Measurements from ENCODE around the gene AGO1. TPM values are rescaled to one million over a fixed set of nuclear protein-coding genes. Genes with fewer than 3 reads are reported as not detected.
"Not testable (repeated sequence)": the region's sequence is repeated elsewhere in the genome, so short reads cannot be mapped to it uniquely, and the experiment has no call there.

Gene AGO1
- total and polyA plus RNA-seq, 2 donors = 3.7 to 6.1 TPM

GRCh38 chr1:35863136-35863535 is 19.9 kb upstream of the AGO1 start:
- no peaks in the 10 kb centered on the region for H3K27me3 ChIP-seq (ENCODE audit: control insufficient read depth in 2 of 2, insufficient read depth in 1 of 2, low read length in 1 of 2)
- no peak overlapping the region for H3K27ac ChIP-seq (ENCODE audit: low read depth in 1 of 2, low read length in 1 of 2)
- no peaks in the 10 kb centered on the region for H3K36me3 ChIP-seq (ENCODE audit: control insufficient read depth in 2 of 2, insufficient read depth in 2 of 2, low read length in 1 of 2)
- H3K9me3 ChIP-seq (ENCODE audit: control insufficient read depth in 2 of 2, insufficient read depth in 1 of 2, low read length in 1 of 2) = no peaks in the 10 kb centered on the region
- no peaks in the 10 kb centered on the region for H3K4me1 ChIP-seq (ENCODE audit: control insufficient read depth in 2 of 2, insufficient read depth in 2 of 2, low read length in 2 of 2)
- no peak for DNase-seq (ENCODE audit: low read depth in 6 of 9, low spot score in 9 of 9)
- 100% methylated on average over 1 of the region's 1 CpG for WGBS
- H3K4me3 ChIP-seq (ENCODE audit: low read length in 2 of 2) = no peak overlapping the region

- no peak for DNase-seq (ENCODE audit: low read depth in 6 of 9, low spot score in 9 of 9)
- no peaks in the 10 kb centered on the region for H3K9me3 ChIP-seq (ENCODE audit: control insufficient read depth in 2 of 2, insufficient read depth in 1 of 2, low read length in 1 of 2)
- no peaks in the 10 kb centered on the region for H3K27me3 ChIP-seq (ENCODE audit: control insufficient read depth in 2 of 2, insufficient read depth in 1 of 2, low read length in 1 of 2)
- 90% methylated on average over 3 of the region's 3 CpGs for WGBS
- H3K4me1 ChIP-seq (ENCODE audit: control insufficient read depth in 2 of 2, insufficient read depth in 2 of 2, low read length in 2 of 2) = no peaks in the 10 kb centered on the region
- no peaks in the 10 kb centered on the region for H3K36me3 ChIP-seq (ENCODE audit: control insufficient read depth in 2 of 2, insufficient read depth in 2 of 2, low read length in 1 of 2)
- H3K27ac ChIP-seq (ENCODE audit: low read depth in 1 of 2, low read length in 1 of 2) = no peak overlapping the region
- no peak overlapping the region for H3K4me3 ChIP-seq (ENCODE audit: low read length in 2 of 2)
Observed at GRCh38 chr1:35863881-35864625, 19.0 kb upstream of the AGO1 start.

GRCh38 chr1:35864813-35865212 is 18.2 kb upstream of the AGO1 start:
- WGBS = 95% methylated on average over 5 of the region's 5 CpGs
- Histone ChIP-seq H3K36me3 (ENCODE audit: control insufficient read depth in 2 of 2, insufficient read depth in 2 of 2, low read length in 1 of 2) (no peaks in the 10 kb centered on the region), H3K27me3 (ENCODE audit: control insufficient read depth in 2 of 2, insufficient read depth in 1 of 2, low read length in 1 of 2) (no peaks in the 10 kb centered on the region), H3K4me1 (ENCODE audit: control insufficient read depth in 2 of 2, insufficient read depth in 2 of 2, low read length in 2 of 2) (no peaks in the 10 kb centered on the region), H3K4me3 (ENCODE audit: low read length in 2 of 2) (no peak overlapping the region), H3K9me3 (ENCODE audit: control insufficient read depth in 2 of 2, insufficient read depth in 1 of 2, low read length in 1 of 2) (no peaks in the 10 kb centered on the region), H3K27ac (ENCODE audit: low read depth in 1 of 2, low read length in 1 of 2) (no peak overlapping the region)
- DNase-seq (ENCODE audit: low read depth in 6 of 9, low spot score in 9 of 9) = no peak

GRCh38 chr1:35866991-35867390 is 16.0 kb upstream of the AGO1 start:
- 90% methylated on average over 3 of the region's 3 CpGs for WGBS
- Histone ChIP-seq H3K4me1 (ENCODE audit: control insufficient read depth in 2 of 2, insufficient read depth in 2 of 2, low read length in 2 of 2) (no peaks in the 10 kb centered on the region), H3K27me3 (ENCODE audit: control insufficient read depth in 2 of 2, insufficient read depth in 1 of 2, low read length in 1 of 2) (no peaks in the 10 kb centered on the region), H3K4me3 (ENCODE audit: low read length in 2 of 2) (no peak overlapping the region), H3K9me3 (ENCODE audit: control insufficient read depth in 2 of 2, insufficient read depth in 1 of 2, low read length in 1 of 2) (no peaks in the 10 kb centered on the region), H3K27ac (ENCODE audit: low read depth in 1 of 2, low read length in 1 of 2) (no peak overlapping the region), H3K36me3 (ENCODE audit: control insufficient read depth in 2 of 2, insufficient read depth in 2 of 2, low read length in 1 of 2) (no peaks in the 10 kb centered on the region)
- no peak for DNase-seq (ENCODE audit: low read depth in 6 of 9, low spot score in 9 of 9)

- not testable (repeated sequence) for H3K27me3 ChIP-seq (ENCODE audit: control insufficient read depth in 2 of 2, insufficient read depth in 1 of 2, low read length in 1 of 2); H3K4me3 ChIP-seq (ENCODE audit: low read length in 2 of 2); H3K36me3 ChIP-seq (ENCODE audit: control insufficient read depth in 2 of 2, insufficient read depth in 2 of 2, low read length in 1 of 2); DNase-seq (ENCODE audit: low read depth in 6 of 9, low spot score in 9 of 9); H3K9me3 ChIP-seq (ENCODE audit: control insufficient read depth in 2 of 2, insufficient read depth in 1 of 2, low read length in 1 of 2); H3K27ac ChIP-seq (ENCODE audit: low read depth in 1 of 2, low read length in 1 of 2); H3K4me1 ChIP-seq (ENCODE audit: control insufficient read depth in 2 of 2, insufficient read depth in 2 of 2, low read length in 2 of 2)
- WGBS = 97% methylated on average over 34 of the region's 34 CpGs
Observed at GRCh38 chr1:35869245-35869950, 13.6 kb upstream of the AGO1 start.

- H3K4me1 ChIP-seq (ENCODE audit: control insufficient read depth in 2 of 2, insufficient read depth in 2 of 2, low read length in 2 of 2) = no peaks in the 10 kb centered on the region
- no peaks in the 10 kb centered on the region for H3K27me3 ChIP-seq (ENCODE audit: control insufficient read depth in 2 of 2, insufficient read depth in 1 of 2, low read length in 1 of 2)
- H3K27ac ChIP-seq (ENCODE audit: low read depth in 1 of 2, low read length in 1 of 2) = no peak overlapping the region
- H3K4me3 ChIP-seq (ENCODE audit: low read length in 2 of 2) = no peak overlapping the region
- H3K36me3 ChIP-seq (ENCODE audit: control insufficient read depth in 2 of 2, insufficient read depth in 2 of 2, low read length in 1 of 2) = no peaks in the 10 kb centered on the region
- no peak for DNase-seq (ENCODE audit: low read depth in 6 of 9, low spot score in 9 of 9)
- H3K9me3 ChIP-seq (ENCODE audit: control insufficient read depth in 2 of 2, insufficient read depth in 1 of 2, low read length in 1 of 2) = no peaks in the 10 kb centered on the region
- WGBS = 98% methylated on average over 2 of the region's 2 CpGs
Observed at GRCh38 chr1:35870651-35871309, 12.2 kb upstream of the AGO1 start.

GRCh38 chr1:35873243-35873750 is 9.7 kb upstream of the AGO1 start:
- H3K36me3 ChIP-seq (ENCODE audit: control insufficient read depth in 2 of 2, insufficient read depth in 2 of 2, low read length in 1 of 2) = no peaks in the 10 kb centered on the region

GRCh38 chr1:35874115-35874514 is 8.9 kb upstream of the AGO1 start:
- DNase-seq (ENCODE audit: low read depth in 6 of 9, low spot score in 9 of 9); H3K4me3 ChIP-seq (ENCODE audit: low read length in 2 of 2); H3K36me3 ChIP-seq (ENCODE audit: control insufficient read depth in 2 of 2, insufficient read depth in 2 of 2, low read length in 1 of 2); H3K27ac ChIP-seq (ENCODE audit: low read depth in 1 of 2, low read length in 1 of 2); H3K27me3 ChIP-seq (ENCODE audit: control insufficient read depth in 2 of 2, insufficient read depth in 1 of 2, low read length in 1 of 2); H3K9me3 ChIP-seq (ENCODE audit: control insufficient read depth in 2 of 2, insufficient read depth in 1 of 2, low read length in 1 of 2); H3K4me1 ChIP-seq (ENCODE audit: control insufficient read depth in 2 of 2, insufficient read depth in 2 of 2, low read length in 2 of 2): not testable (repeated sequence)
- WGBS = 93% methylated on average over 4 of the region's 4 CpGs

More at GRCh38 chr1:35873243-35873750, 9.7 kb upstream of the AGO1 start:
- Histone ChIP-seq H3K27ac (ENCODE audit: low read depth in 1 of 2, low read length in 1 of 2) (no peak overlapping the region), H3K4me3 (ENCODE audit: low read length in 2 of 2) (no peak overlapping the region), H3K9me3 (ENCODE audit: control insufficient read depth in 2 of 2, insufficient read depth in 1 of 2, low read length in 1 of 2) (no peaks in the 10 kb centered on the region), H3K27me3 (ENCODE audit: control insufficient read depth in 2 of 2, insufficient read depth in 1 of 2, low read length in 1 of 2) (no peaks in the 10 kb centered on the region), H3K4me1 (ENCODE audit: control insufficient read depth in 2 of 2, insufficient read depth in 2 of 2, low read length in 2 of 2) (no peaks in the 10 kb centered on the region)
- DNase-seq (ENCODE audit: low read depth in 6 of 9, low spot score in 9 of 9) = no peak
- WGBS = 95% methylated on average over 4 of the region's 4 CpGs

- no peaks in the 10 kb centered on the region for H3K4me1 ChIP-seq (ENCODE audit: control insufficient read depth in 2 of 2, insufficient read depth in 2 of 2, low read length in 2 of 2)
- no peaks in the 10 kb centered on the region for H3K27me3 ChIP-seq (ENCODE audit: control insufficient read depth in 2 of 2, insufficient read depth in 1 of 2, low read length in 1 of 2)
- peak in 3 of 9 donors; percentile 30 to 39 (median 32) for DNase-seq (ENCODE audit: low read depth in 6 of 9, low spot score in 9 of 9)
- H3K4me3 ChIP-seq (ENCODE audit: low read length in 2 of 2) = no peak overlapping the region
- no peaks in the 10 kb centered on the region for H3K9me3 ChIP-seq (ENCODE audit: control insufficient read depth in 2 of 2, insufficient read depth in 1 of 2, low read length in 1 of 2)
- WGBS = 66% methylated on average over 5 of the region's 5 CpGs
- H3K36me3 ChIP-seq (ENCODE audit: control insufficient read depth in 2 of 2, insufficient read depth in 2 of 2, low read length in 1 of 2) = no peaks in the 10 kb centered on the region
- H3K27ac ChIP-seq (ENCODE audit: low read depth in 1 of 2, low read length in 1 of 2) = no peak overlapping the region
Observed at GRCh38 chr1:35876988-35877387, 6.0 kb upstream of the AGO1 start.

Measured in thymus (tissue), 11 donors.